Measurements from ENCODE around the gene CCNK.

Gene CCNK

GRCh38 chr14:99440278-99440677 is 40.9 kb upstream of the CCNK start:
- no peaks in the 10 kb centered on the region for H4K20me1 ChIP-seq (ENCODE audit: low read depth, low read length)
- H3K27ac ChIP-seq (ENCODE audit: low read depth, low read length), result no peak overlapping the region
- H3K4me3 ChIP-seq (ENCODE audit: insufficient read depth, low read length, poor library complexity, severe bottlenecking), result no peak overlapping the region
- no peak overlapping the region for H2AFZ ChIP-seq (ENCODE audit: low read depth, low read length, severe bottlenecking)
- H3K36me3 ChIP-seq (ENCODE audit: low read length), result no peaks in the 10 kb centered on the region
- no peaks in the 10 kb centered on the region for H3K27me3 ChIP-seq (ENCODE audit: low read length)
- H3K9me2 ChIP-seq (replicated peaks; ENCODE audit: insufficient read depth, low read length), result no peaks in the 10 kb centered on the region
- no peak overlapping the region for H3K9ac ChIP-seq (ENCODE audit: low read length)
- no peaks in the 10 kb centered on the region for H3F3A ChIP-seq (ENCODE audit: insufficient read depth)
- H3K9me3 ChIP-seq (ENCODE audit: insufficient read depth, low read length), result no peaks in the 10 kb centered on the region
- H3K79me2 ChIP-seq (ENCODE audit: insufficient read depth, low read length), result no peaks in the 10 kb centered on the region
- H3K4me2 ChIP-seq (ENCODE audit: low read depth, low read length, poor library complexity, severe bottlenecking), result no peak overlapping the region
- TF ChIP-seq, protein P1, sequence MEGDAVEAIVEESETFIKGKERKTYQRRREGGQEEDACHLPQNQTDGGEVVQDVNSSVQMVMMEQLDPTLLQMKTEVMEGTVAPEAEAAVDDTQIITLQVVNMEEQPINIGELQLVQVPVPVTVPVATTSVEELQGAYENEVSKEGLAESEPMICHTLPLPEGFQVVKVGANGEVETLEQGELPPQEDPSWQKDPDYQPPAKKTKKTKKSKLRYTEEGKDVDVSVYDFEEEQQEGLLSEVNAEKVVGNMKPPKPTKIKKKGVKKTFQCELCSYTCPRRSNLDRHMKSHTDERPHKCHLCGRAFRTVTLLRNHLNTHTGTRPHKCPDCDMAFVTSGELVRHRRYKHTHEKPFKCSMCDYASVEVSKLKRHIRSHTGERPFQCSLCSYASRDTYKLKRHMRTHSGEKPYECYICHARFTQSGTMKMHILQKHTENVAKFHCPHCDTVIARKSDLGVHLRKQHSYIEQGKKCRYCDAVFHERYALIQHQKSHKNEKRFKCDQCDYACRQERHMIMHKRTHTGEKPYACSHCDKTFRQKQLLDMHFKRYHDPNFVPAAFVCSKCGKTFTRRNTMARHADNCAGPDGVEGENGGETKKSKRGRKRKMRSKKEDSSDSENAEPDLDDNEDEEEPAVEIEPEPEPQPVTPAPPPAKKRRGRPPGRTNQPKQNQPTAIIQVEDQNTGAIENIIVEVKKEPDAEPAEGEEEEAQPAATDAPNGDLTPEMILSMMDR (IDR thresholded peaks at IDR 0.05; ENCODE audit: insufficient read depth, low read length, poor library complexity, severe bottlenecking), result no peak
- TF ChIP-seq EZH2phosphoT487 (conservative IDR thresholded peaks at IDR 0.05; ENCODE audit: low read length), result no peak

DNA sequence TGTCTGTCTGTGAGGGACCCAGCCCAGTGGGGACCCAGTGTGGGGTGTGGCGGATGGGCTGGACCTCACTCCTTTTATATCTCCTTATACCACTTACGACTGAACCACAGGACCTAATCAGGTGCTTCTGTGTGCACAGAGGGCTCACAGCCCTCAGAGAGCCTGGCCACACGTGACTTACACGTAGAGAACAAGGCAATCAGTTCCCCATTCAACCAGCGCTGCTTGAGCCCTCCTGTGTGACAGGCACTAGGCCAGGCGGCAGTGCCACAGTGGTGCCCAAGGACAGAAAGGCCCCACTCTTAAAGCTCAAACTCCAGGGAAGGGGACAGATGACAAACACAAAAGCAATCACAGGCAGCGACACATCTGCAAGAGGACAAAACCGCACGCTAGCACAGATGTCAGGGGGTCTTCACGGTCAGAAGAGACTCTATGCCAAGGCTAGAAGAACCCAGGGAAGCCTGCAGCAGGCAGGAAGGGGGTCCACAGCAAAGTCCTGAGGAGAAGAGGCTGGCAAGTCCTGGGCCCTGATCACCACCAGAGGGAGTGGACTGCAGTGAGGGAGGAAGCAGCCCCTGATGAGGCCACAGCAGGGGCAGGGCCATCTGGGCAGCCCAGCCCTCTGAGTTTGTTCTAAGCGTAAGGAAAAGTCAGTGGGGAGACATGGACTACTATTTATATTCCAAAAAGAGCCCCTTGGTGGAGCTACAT is 39.9 kb upstream of the CCNK start:
- Histone ChIP-seq H3K27ac (ENCODE audit: low read depth, low read length) (no peak overlapping the region), H3K4me2 (ENCODE audit: low read depth, low read length, poor library complexity, severe bottlenecking) (no peak overlapping the region), H3K9me3 (ENCODE audit: insufficient read depth, low read length) (no peaks in the 10 kb centered on the region), H3K4me3 (ENCODE audit: insufficient read depth, low read length, poor library complexity, severe bottlenecking) (no peak overlapping the region), H2AFZ (ENCODE audit: low read depth, low read length, severe bottlenecking) (no peak overlapping the region), H3K9ac (ENCODE audit: low read length) (no peak overlapping the region), H3K79me2 (ENCODE audit: insufficient read depth, low read length) (no peaks in the 10 kb centered on the region), H4K20me1 (ENCODE audit: low read depth, low read length) (no peaks in the 10 kb centered on the region), H3K36me3 (ENCODE audit: low read length) (no peaks in the 10 kb centered on the region), H3K9me2 (replicated peaks; ENCODE audit: insufficient read depth, low read length) (no peaks in the 10 kb centered on the region), H3K27me3 (ENCODE audit: low read length) (no peaks in the 10 kb centered on the region), H3F3A (ENCODE audit: insufficient read depth) (no peaks in the 10 kb centered on the region)
- TF ChIP-seq EZH2phosphoT487 (conservative IDR thresholded peaks at IDR 0.05; ENCODE audit: low read length), result no peak
- TF ChIP-seq, protein P1 (IDR thresholded peaks at IDR 0.05; ENCODE audit: insufficient read depth, low read length, poor library complexity, severe bottlenecking), result no peak

DNA sequence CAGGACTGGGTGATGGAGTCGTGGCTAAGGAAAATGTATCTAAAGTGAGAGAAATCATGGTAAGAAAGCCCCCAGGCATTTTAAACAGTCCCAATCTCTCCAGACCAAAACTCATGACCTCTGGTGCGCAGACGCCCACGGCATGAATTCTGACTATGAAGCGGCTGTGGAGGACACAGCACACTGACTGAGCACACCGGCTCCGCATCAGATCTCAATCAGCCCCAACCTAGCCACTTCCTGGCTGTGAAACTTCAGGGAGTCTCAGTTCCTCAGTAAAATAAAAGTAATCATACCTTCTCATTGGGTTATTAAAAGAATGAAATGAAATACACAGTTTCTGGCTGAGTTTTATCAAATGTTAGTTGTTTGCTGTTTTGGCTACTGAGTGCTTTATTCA is 39.3 kb upstream of the CCNK start:
- H3K27ac ChIP-seq (ENCODE audit: low read depth, low read length), result no peak overlapping the region
- no peaks in the 10 kb centered on the region for H3F3A ChIP-seq (ENCODE audit: insufficient read depth)
- H3K9ac ChIP-seq (ENCODE audit: low read length), result no peak overlapping the region
- no peaks in the 10 kb centered on the region for H3K9me2 ChIP-seq (replicated peaks; ENCODE audit: insufficient read depth, low read length)
- no peak overlapping the region for H3K4me3 ChIP-seq (ENCODE audit: insufficient read depth, low read length, poor library complexity, severe bottlenecking)
- H4K20me1 ChIP-seq (ENCODE audit: low read depth, low read length), result no peaks in the 10 kb centered on the region
- H3K79me2 ChIP-seq (ENCODE audit: insufficient read depth, low read length), result no peaks in the 10 kb centered on the region
- no peak overlapping the region for H3K4me2 ChIP-seq (ENCODE audit: low read depth, low read length, poor library complexity, severe bottlenecking)
- no peaks in the 10 kb centered on the region for H3K27me3 ChIP-seq (ENCODE audit: low read length)
- no peak for TF ChIP-seq EZH2phosphoT487 (conservative IDR thresholded peaks at IDR 0.05; ENCODE audit: low read length)
- TF ChIP-seq, protein P1 (IDR thresholded peaks at IDR 0.05; ENCODE audit: insufficient read depth, low read length, poor library complexity, severe bottlenecking), result no peak
- no peak overlapping the region for H2AFZ ChIP-seq (ENCODE audit: low read depth, low read length, severe bottlenecking)
- no peaks in the 10 kb centered on the region for H3K36me3 ChIP-seq (ENCODE audit: low read length)
- no peaks in the 10 kb centered on the region for H3K9me3 ChIP-seq (ENCODE audit: insufficient read depth, low read length)

All from SU-DHL-6 (cell line).